ENCODE results near the gene SPACA9.

Gene SPACA9

DNA sequence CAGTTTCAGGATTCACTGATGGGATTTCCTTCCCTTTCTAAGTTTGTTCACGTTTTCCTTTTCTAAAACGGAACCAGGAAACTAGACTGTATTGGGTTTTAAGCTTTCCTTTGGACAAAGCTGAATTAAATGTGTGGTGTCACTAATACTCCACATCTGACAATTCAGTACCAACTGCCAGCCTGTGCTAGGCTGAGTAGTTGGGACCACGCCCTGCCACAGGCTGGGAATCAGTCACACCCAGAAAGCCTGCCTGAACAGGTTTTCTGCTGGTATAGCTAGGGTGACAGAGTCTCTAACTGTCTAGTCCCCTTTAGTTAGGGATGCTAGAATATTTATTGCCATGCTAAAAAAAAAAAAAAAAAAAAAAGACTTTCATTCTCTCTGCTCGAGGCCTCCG is 15.6 kb downstream of the SPACA9 start:
- no peak for DNase-seq (ENCODE audit: low read depth)

- DNase-seq (ENCODE audit: low read depth): no peak
These were observed 16.5 kb downstream of the SPACA9 start for GRCh38 chr9:132894862-132895835.

DNA sequence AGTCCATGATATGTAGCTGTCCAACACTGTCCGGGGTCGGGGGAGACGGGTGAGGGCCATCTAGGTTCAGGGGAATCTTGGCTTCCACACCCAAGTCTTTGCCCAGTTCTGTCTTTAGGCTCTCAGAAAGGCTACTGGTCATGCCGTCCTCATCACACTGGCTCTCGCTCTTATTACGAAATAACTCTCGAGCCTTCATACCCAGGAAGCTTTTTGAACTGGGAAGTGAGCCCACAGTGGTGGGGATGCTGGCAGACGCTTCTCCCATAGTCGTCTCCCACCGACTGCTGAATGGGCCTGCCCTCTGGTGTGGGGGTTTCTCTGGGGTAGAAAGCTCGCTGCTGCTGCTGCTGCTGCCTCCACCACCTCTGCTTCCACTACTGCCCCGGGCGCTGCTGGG is 17.6 kb downstream of the SPACA9 start:
- DNase-seq (ENCODE audit: low read depth): no peak

DNA sequence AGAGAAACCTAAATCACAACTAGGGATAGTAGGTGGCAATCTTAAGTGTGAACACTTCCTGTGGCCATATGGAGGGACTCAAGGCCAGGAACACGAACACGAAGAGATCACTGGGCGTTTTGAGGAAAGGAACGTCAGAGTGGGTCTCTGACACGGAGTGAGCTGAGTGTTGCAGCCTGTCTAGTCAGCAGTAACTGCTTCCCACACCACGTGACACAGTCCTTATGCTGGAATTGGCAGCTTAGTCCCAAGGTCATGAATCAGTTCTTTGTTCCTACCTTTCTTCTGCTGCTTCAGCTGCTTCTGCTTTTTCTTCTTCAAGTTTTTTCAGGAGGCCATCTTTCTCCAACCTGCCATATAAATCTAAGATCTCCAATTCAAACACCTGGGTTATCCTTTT is 18.2 kb downstream of the SPACA9 start:
- no peak for DNase-seq (ENCODE audit: low read depth)

- DNase-seq (ENCODE audit: low read depth): no peak
These were observed 19.4 kb downstream of the SPACA9 start for GRCh38 chr9:132898051-132898450.

DNA sequence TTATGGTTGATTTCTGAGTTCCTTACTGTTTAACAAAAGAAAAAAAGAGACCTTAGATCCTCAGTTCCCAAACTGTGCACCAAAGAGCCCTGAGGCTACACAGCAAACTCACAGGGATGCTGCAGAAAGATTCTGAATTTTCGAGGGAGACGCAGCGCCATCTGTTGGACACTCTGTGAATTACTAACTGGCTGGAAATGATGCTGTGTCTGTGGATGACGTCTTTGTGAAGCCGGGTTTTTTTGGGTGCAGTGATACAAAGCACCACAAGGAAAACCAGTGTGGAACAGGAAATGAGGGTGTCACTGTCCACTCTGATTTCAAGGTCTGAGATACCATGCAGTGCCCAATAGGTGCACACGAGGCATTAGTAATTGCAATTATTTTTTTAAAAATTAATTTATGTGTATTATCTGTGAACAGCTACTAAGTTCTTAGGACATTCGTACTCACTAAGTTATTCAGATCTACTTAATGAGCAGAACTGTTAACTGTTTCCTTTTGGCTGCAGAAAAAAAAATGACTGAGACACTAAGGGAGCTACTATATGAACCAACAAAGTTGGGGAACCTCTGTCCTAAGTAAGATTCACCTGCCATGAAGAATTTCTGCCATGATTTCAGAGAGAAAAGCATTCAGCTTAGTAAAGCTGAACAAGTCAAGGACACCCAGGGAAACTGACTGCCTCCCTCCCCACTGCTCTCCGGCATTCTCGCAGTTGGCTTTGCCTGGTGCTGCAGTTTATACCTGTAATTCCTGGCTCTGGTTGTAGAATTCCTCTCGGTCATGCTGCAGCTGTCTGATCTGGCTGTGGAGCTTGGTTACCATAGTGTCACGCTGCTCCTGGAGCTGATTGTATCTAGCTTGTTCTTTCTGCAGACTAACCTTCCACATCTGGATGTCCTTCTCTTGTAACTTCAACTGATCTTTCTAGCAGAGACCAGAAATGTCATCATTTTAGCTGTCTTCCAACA is 23.4 kb downstream of the SPACA9 start:
- DNase-seq (ENCODE audit: low read depth): peak; percentile 59

DNA sequence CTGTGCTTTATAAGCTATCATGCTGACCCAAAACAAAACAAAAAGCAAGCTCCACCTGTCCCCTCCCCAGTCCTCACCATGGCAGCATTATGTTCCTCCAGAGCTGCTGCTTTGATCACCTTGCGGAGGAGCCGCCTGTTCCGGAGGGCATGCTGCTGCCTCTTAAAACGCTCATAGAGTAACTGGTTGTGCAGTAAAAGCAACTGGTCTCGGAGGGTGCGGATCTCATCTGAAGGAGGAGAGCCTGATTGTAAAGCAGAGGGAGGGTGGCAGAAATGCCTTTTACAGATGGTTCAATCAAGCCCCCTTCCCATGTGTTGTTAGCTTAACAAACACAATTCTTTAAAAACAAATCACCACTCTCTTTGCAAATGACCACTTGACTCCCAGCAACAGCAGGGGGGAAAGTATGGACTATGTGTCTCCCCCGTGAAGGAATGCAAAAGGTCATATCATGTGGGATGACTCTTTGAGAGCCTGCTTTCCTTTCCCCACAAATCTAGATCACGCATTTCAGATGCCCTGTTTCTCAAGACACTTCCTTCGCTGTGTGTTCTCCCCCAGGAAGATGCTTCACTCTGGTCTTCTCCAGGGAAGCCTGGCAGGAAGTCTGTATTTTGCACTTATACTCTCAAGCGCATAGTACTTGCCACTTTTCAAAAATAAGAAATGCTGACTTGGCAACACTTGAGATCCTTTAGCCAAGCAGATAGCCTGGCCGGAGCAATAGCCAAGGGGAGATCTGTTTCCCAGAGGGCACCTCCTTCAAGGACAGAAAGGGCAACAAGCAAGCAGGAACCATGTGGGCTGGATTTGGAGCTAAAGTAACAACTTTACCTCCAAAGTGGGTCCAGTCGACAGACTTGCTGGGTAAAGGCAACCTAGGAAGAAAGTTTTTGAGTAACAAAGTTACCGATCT is 25.1 kb downstream of the SPACA9 start:
- no peak for DNase-seq (ENCODE audit: low read depth)

- DNase-seq (ENCODE audit: low read depth): no peak
These were observed 27.0 kb downstream of the SPACA9 start for GRCh38 chr9:132905726-132906125.

DNA sequence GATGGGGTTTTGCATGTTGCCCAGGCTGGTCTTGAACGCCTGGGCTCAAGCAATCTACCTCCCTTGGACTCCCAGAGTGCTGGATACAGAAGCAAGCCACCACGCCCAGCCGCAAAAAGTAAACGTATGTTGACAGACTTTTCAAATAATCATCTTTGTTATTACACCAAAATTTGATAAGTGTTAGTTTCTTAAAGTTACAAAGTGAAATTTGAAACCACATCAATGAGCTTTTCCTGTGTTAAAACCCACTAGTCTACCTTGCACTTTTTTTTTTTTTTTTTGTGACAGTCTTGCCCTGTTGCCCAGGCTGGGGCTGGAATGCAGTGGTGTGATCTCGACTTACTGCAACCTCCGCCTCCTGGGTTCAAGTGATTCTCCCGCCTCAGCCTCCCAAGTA is 29.9 kb downstream of the SPACA9 start:
- no peak for DNase-seq (ENCODE audit: low read depth)

DNA sequence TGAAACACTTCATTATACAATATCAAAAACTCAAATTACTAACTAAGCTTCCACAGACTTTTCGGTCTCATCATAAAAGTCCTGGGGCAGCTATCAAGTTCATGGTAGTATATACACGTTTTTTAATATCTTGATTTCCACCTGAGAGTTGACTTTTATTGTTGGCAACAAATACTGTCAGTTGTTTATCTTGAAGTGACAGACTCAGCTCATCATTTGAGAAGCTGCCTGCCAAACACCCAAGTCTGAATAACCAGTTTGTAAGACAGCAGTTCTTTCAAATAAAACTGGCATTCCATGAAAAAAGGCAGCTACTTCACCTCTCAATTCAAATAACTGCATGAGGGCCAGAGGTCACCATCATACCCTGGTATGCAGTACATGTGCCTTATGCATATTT is 30.6 kb downstream of the SPACA9 start:
- no peak for DNase-seq (ENCODE audit: low read depth)

DNA sequence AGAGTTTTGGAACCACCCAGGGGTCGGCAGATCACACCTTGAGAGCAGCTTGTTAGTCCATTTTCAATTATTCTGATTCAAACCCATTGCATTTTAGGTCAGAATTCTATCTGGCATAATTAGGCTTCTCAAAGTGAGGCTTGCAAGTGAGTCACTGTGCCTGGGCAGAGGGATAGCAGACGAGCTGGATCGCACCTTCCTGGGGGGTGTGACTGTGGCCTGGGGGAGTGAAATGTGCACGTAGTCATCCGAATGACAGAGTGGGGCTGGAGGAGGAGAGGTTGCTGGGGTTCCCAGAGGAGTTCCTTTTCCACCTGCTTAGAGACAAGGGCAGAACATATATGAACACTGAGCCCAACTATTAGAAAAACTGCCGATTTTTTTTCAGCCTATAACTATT is 31.7 kb downstream of the SPACA9 start:
- no peak for DNase-seq (ENCODE audit: low read depth)

GRCh38 chr9:132912131-132912530 is 33.4 kb downstream of the SPACA9 start:
- DNase-seq (ENCODE audit: low read depth): no peak

GRCh38 chr9:132914924-132915323 is 36.2 kb downstream of the SPACA9 start:
- no peak for DNase-seq (ENCODE audit: low read depth)

GRCh38 chr9:132919614-132920268 is 41.0 kb downstream of the SPACA9 start:
- DNase-seq (ENCODE audit: low read depth): no peak

GRCh38 chr9:132923346-132923902 is 44.7 kb downstream of the SPACA9 start:
- DNase-seq (ENCODE audit: low read depth): no peak

GRCh38 chr9:132927704-132928103 is 49.0 kb downstream of the SPACA9 start:
- DNase-seq (ENCODE audit: low read depth): no peak

DNA sequence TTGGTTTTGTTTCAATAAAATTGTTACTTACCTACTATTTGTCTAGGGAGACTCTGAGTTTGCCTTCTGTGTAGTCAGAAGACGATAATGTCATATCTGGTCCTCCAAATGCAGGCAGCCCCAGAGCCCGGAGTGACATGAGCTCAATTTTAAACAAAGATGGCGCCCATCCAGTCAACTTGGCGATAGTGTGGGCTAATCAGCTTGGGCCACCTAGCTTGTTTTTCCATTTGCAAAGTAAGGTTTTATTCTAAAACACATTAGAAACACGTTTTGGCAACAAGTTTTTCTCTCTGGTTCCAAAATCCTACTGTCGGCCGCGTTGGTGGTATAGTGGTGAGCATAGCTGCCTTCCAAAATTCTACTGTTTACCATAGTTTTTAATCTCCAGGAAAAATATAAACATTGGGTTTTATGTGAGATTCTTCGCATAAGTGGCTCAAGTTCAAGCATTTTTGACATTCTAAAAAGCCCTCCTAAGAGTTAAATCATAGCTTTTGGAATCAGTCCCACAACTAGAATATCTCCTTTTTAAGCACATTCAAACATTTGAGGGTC is 52.6 kb downstream of the SPACA9 start:
- DNase-seq (ENCODE audit: low read depth): no peak

- no peak for DNase-seq (ENCODE audit: low read depth)
These were observed 56.3 kb downstream of the SPACA9 start for GRCh38 chr9:132935026-132935425.

- no peak for DNase-seq (ENCODE audit: low read depth)
These were observed 58.8 kb downstream of the SPACA9 start for GRCh38 chr9:132937463-132937901.

GRCh38 chr9:132939169-132939568 is 60.5 kb downstream of the SPACA9 start:
- no peak for DNase-seq (ENCODE audit: low read depth)
